Right lobe of liver (tissue), 4 donors: Measurements from ENCODE around the gene CIDEB.

Experiments
- CTCF ChIP-seq, 4 donors: fragments of 200-600 bp in 3 of 4; fragments of 450-650 bp in 1 of 4; IDR thresholded peaks; one replicate each; pipeline versions ENCODE4 v1.5.1 to v1.8.0; 2016 to 2022; ENCODE audit warnings: antibody characterized with exemption in 4 of 4, mild to moderate bottlenecking in 2 of 4
- POLR2A ChIP-seq: fragments of 450-650 bp; IDR thresholded peaks from one replicate; pipeline ENCODE4 v1.6.1; 2017; ENCODE audit warnings: antibody characterized with exemption, mild to moderate bottlenecking
- donor health status: DM: no; HTN: no; CAD: no.
- donor health status: DM: no; HTN: no; CAD: no.
- donor health status: DM: no; HTN: yes; CAD: no.

DNA sequence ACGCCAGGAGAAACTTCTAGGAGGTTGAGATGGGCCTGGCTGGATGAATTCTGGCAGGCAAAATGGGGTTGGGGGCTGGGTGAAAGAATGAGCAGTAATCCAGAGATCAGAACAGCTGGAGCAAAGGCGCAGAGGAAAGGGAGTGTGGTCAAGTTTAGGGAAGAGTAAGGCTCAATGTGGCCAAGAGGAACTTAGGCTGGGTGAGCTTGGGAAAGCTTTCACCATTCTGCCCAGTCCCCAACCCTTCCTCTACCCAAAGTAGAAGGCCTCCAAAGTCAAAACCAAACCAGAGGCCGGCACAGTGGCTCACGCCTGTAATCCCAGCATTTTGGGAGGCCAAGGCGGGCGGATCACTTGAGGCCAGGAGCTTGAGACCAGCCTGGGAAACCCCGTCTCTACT lies 26.1 kb downstream of the CIDEB start:
- TF ChIP-seq CTCF (IDR thresholded peaks at IDR 0.05) (no peak), POLR2A (no peak)
